Glutamatergic neuron (in vitro differentiated cells): Measurements from ENCODE around the gene CALHM4. TPM values are rescaled to one million over a fixed set of nuclear protein-coding genes. Genes with fewer than 3 reads are reported as not detected.

ENCODE experiments used
- DNase-seq: peaks from one replicate; pipeline ENCODE4 v3.0.0; 2022
- H3K27ac Mint-ChIP-seq: one replicate; pipeline ENCODE4 v1.8.0; 2020; ENCODE audit warnings: mild to moderate bottlenecking, mixed read lengths, inconsistent platforms; ENCODE audit not compliant: unreplicated experiment
- H3K27me3 Mint-ChIP-seq: one replicate; pipeline ENCODE4 v1.8.0; 2020; ENCODE audit warnings: mild to moderate bottlenecking, moderate library complexity, mixed read lengths, inconsistent platforms; ENCODE audit not compliant: unreplicated experiment
- H3K36me3 Mint-ChIP-seq: one replicate; pipeline ENCODE4 v1.8.0; 2020; ENCODE audit warnings: mild to moderate bottlenecking, mixed read lengths, inconsistent platforms; ENCODE audit not compliant: unreplicated experiment
- H3K4me1 Mint-ChIP-seq: one replicate; pipeline ENCODE4 v1.8.0; 2020; ENCODE audit warnings: mild to moderate bottlenecking, low read depth, mixed read lengths, inconsistent platforms; ENCODE audit not compliant: unreplicated experiment
- H3K4me3 Mint-ChIP-seq: one replicate; pipeline ENCODE4 v1.8.0; 2020; ENCODE audit warnings: mild to moderate bottlenecking, mixed read lengths, inconsistent platforms; ENCODE audit not compliant: unreplicated experiment
- H3K9me3 Mint-ChIP-seq: one replicate; pipeline ENCODE4 v1.8.0; 2020; ENCODE audit warnings: mild to moderate bottlenecking, moderate library complexity, mixed read lengths, inconsistent platforms; ENCODE audit not compliant: unreplicated experiment
- CTCF ChIP-seq: fragments of 200-600 bp; sonication (generic); IDR thresholded peaks from one replicate; pipeline ENCODE4 v1.5.0; 2021; ENCODE audit not compliant: partially characterized antibody, unreplicated experiment
- total RNA-seq: library from RNA; stranded (reverse); fragmentation: NEBNext Ultra II Directional; extraction: Animal tissue kit (Norgen Biotek cat#: 25700); gene quantifications from one replicate; pipeline ENCODE4 v1.2.1, GENCODE V29; 2021; ENCODE audit not compliant: unreplicated experiment

Gene CALHM4
- total RNA-seq, 1 donor from 2014 or later: not detected

- H3K4me3 Mint-ChIP-seq: peak overlapping the region; percentile 92
- DNase-seq: no peak
- H3K27me3 Mint-ChIP-seq: peaks cover 3% of the 10 kb centered on the region
- peak overlapping the region; percentile 95 for H3K27ac Mint-ChIP-seq
- no peaks in the 10 kb centered on the region for H3K36me3 Mint-ChIP-seq
- no peak for TF ChIP-seq CTCF
- peaks cover 11% of the 10 kb centered on the region for H3K4me1 Mint-ChIP-seq
- peaks cover 2% of the 10 kb centered on the region for H3K9me3 Mint-ChIP-seq
Observed at GRCh38 chr6:116572162-116572561, 18.6 kb downstream of the CALHM4 start.

- Mint-ChIP-seq H3K36me3 (no peaks in the 10 kb centered on the region), H3K27ac (no peak overlapping the region), H3K4me3 (no peak overlapping the region), H3K27me3 (peaks cover 3% of the 10 kb centered on the region), H3K9me3 (peaks cover 2% of the 10 kb centered on the region), H3K4me1 (peaks cover 11% of the 10 kb centered on the region)
- TF ChIP-seq CTCF: no peak
- DNase-seq: no peak
Observed at GRCh38 chr6:116575227-116575626, 21.7 kb downstream of the CALHM4 start.

- DNase-seq: no peak
- no peak overlapping the region for H3K27ac Mint-ChIP-seq
Observed at GRCh38 chr6:116577486-116577885, 23.9 kb downstream of the CALHM4 start.

GRCh38 chr6:116578335-116578734, 24.8 kb downstream of the CALHM4 start:
- TF ChIP-seq CTCF: no peak
- H3K36me3 Mint-ChIP-seq: no peaks in the 10 kb centered on the region
- no peak for DNase-seq

More at GRCh38 chr6:116577486-116577885, 23.9 kb downstream of the CALHM4 start:
- Mint-ChIP-seq H3K27me3 (no peaks in the 10 kb centered on the region), H3K4me3 (no peak overlapping the region), H3K9me3 (no peaks in the 10 kb centered on the region), H3K36me3 (no peaks in the 10 kb centered on the region), H3K4me1 (peaks cover 7% of the 10 kb centered on the region)
- TF ChIP-seq CTCF: no peak

GRCh38 chr6:116579143-116579542, 25.6 kb downstream of the CALHM4 start:
- no peak for DNase-seq
- Mint-ChIP-seq H3K4me1 (no peaks in the 10 kb centered on the region), H3K27ac (no peak overlapping the region), H3K4me3 (no peak overlapping the region), H3K36me3 (no peaks in the 10 kb centered on the region), H3K27me3 (no peaks in the 10 kb centered on the region), H3K9me3 (no peaks in the 10 kb centered on the region)
- TF ChIP-seq CTCF: no peak

More at GRCh38 chr6:116578335-116578734, 24.8 kb downstream of the CALHM4 start:
- Mint-ChIP-seq H3K27me3 (no peaks in the 10 kb centered on the region), H3K27ac (no peak overlapping the region), H3K9me3 (no peaks in the 10 kb centered on the region), H3K4me3 (no peak overlapping the region), H3K4me1 (peaks cover 4% of the 10 kb centered on the region)
